T-helper 2 cell treated with Interferon-gamma antibody and Interleukin-4, amounts not matched to agents 100 ng/mL and 5 ng/mL, for 36 hours (primary cell): ENCODE data around the gene MCC. TPM values are rescaled to one million over a fixed set of nuclear protein-coding genes. Genes with fewer than 3 reads are reported as not detected.

Source experiments
- intact Hi-C: fragments of 100-400 bp; cut with micrococcal nuclease; formaldehyde crosslinking; loops from one replicate; pipeline ENCODE4 v1.15.1; 2023
- total RNA-seq: library from RNA; stranded (reverse); gene quantifications from 2 replicates; pipeline ENCODE4 v1.2.3, GENCODE V29; 2022

The MCC gene
- total RNA-seq, result 3.2 and 3.8 TPM in 2 replicates

DNA sequence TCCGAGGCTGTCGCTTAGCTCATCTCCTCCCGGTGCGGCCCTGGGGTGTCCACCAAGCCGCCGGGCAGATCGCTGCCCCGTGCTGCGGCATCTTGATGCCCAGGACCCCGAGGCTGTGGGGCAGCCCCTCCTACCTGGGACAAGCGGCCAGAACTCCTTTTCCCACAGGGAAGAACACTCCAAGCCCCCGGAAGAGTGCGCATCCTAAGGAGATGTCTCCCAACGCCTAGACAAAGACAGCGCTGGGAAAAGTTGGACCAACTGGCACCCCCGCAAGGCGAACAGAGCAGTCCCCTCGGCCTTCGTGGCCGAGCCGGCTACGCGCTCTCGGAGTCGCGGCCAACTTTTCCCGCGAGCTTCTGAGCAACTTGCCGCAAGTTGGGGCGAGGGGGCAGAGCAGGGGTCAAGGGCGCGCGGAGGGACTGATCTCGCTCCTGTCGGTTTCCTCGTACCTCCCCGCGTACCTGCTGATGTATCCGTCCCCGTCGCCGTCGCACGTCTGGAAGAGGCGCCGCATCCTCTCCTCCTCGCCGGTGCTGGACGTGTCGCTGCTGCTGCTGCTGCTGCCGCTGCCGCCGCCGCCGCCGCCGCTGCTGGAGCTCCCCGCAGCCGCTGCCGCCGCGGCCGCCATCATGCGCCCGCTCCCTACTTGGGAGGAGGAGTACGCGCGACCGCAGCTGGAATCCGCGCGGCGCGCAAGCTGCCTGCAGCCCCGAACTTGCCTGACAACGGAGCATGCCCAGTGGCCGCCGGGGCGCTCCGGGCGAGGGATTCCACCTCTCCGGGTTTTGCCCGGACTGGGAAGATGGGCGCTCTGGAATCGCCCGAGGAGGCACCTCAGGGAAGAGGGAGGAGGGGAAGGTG lies at the start of gene MCC:
Gene MCC (minus strand): TSS at position 673 of the 864 bp plus-strand sequence.
- intact Hi-C loops, result loop anchor here (2.0 to 10.0 kb wide), 2 partner anchors 23 to 113 kb away; no protein-coding TSS in a partner anchor

DNA sequence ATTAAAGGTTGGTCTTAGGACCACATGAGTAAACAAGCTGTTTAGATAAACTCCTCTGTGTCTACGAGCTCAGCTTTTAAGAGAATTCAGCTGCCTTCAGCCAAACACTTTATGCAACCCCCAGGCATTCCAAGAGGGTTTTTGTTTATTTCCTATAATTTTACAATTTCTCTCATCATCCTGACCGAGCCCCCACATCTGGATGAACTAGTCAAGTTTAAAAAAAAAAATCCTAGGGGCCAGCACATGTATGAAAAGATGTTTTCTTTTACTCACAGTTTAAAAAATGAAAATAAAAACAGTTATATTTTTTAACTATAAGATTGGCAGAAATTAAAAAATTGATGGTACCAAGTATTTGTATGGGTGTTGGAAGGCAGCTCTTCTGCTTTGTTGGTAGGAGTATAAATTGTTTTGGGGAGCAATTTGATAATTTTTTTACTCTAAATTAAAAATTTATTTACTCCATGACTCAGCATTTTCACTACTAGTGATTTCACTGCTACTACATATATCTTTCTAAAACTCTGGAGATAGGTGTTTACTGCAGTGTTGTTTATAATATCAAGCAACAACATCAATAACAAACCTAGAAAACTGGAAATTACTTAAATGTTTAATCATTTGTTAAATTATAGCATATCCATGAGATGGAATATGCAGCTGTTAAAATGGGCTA lies 43.4 kb upstream of the MCC start:
- intact Hi-C loops, result no loop called here

DNA sequence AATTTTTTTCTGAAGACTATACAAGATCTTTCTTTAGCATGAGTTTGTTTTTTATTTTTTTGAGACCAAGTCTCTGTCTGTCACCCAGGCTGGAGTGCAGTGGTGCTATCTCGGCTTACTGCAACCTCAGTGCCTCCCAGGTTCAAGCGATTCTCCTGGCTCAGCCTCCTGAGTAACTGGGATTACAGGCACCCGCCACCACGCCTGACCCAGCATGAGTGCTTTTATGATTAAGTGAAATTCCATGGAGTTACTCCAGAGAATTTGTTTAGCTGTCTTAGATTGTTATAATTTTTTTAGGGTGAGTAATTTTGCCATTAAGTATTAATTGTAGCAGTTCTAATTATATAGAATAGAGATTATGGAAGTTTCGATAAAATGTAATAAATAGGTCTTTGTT lies 39.5 kb upstream of the MCC start:
- intact Hi-C loops, result no loop called here

DNA sequence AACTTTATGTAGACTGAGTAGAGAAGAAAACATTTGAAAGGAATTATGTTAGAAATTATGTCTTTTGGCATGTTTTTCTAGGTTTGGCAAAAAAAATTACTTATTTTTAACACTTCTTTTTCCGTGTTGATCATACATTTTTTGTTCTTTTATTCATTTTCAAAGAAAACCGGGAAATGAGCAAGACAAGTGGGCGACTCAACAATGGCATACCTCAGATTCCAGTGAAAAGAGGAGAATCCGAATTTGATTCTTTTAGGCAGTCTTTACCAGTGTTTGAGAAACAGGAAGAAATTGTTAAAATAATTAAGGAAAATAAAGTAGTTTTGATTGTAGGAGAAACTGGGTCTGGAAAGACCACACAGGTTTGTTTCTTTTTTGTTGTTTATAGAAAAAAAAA lies 38.2 kb upstream of the MCC start:
- intact Hi-C loops, result no loop called here

DNA sequence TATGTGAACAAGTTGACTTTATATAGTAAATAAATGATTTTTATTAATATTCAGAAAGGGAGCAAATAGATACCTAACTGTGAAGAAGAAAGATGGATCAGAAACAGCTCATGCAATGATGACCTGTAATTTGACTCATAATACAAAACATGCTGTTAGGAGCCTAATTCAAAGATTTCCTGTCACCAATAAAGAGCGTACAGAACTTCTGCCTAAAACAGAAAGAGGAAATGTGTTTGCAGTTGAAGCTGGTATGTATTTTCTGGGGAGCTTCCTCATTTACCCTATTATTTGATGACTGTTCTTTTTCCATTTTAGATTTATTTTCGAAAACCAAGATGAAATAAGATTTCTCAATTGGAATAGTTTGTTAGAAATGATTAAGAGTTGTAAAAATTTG lies 36.7 kb upstream of the MCC start:
- intact Hi-C loops, result no loop called here

DNA sequence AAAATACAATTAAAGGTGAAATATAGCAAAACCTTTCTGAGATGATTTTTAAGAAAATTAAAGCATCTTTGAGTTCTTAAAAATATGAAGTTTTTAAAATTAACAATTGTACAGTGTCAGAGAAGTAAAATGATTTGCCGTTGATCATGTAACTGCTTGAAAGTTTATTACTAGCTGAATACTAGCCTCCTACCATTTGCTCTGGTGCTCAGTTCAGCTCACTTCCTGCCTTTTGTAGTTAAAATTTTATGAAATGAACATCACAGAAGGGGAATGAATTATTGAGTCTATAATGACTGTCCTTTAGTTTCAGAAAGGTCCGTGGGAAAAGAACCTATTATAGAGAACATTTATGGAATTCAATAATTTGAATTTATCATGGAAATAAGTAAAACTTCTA lies 34.9 kb upstream of the MCC start:
- intact Hi-C loops, result no loop called here

DNA sequence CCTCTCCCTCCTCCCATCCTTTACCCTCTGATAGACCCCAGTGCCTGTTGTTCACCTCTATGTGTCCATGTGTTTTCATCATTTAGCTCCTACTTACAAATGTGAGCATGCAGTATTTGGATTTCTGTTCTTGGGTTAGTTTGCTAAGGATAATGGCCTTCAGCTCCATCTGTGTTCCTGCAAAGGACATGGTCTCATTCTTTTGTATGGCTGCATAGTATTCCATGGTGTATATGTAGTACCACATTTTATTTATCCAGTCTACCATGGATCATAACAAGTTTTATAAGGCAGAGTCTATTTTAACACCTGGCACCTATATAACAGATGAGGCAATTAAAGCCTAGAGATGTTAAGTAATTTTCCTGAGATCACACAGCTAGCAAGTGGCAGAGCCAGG lies 32.6 kb upstream of the MCC start:
- intact Hi-C loops, result no loop called here

DNA sequence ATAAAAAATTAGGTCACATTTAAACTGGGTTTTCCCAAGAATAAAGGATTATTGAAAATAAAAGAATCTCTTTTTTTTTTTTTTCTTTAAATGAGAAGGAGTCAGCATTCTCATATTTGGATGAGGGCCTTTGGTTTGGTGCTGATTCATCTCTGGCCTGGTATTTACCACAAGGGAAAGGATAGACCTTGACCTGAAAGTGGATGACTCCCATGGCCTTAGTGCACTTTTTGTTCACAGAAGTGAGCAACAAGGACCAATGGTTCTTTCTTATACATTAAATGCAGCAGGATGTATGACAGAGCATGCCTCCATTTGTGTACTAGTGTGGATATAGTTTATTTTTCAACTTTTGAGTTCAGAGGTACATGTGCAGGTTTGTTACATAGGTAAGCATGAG lies 32.2 kb upstream of the MCC start:
- intact Hi-C loops, result no loop called here

DNA sequence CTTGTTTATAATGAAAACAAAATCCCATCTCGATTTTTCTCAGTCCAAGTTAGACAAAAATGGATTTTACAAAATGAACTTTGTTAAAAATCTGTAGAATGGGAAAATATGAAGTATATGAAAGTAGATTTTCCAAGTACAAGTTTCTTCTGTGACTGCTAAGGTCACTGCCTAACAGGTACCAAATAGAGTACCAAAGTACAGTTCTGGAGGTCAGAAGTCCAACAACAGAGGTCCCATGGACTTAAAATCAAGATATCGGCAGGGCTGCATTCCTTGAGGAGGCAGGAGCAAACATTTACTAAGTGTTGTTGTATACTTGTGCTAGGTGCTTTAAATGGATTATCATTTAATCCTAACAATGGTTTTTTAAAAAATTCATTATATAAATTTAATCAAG lies 31.2 kb upstream of the MCC start:
- intact Hi-C loops, result no loop called here

DNA sequence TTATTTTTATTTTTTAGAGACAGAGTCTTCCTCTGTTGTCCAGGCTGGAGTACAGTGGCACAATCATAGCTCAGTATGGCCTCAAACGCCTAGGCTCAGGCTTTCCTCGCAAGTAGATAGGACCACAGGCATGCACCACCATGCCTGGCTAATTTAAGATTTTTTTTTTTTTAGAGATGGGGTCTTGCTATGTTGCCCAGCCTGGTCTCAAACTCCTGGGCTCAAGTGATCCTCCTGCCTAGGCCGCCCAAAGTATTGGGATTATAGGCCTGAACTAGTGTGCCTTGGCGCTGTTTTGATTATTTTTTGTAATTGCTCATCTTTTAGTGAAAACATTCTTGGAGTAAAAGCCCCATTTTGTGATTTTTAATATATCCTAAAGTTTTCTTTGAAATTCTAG lies 30.6 kb upstream of the MCC start:
- intact Hi-C loops, result no loop called here

DNA sequence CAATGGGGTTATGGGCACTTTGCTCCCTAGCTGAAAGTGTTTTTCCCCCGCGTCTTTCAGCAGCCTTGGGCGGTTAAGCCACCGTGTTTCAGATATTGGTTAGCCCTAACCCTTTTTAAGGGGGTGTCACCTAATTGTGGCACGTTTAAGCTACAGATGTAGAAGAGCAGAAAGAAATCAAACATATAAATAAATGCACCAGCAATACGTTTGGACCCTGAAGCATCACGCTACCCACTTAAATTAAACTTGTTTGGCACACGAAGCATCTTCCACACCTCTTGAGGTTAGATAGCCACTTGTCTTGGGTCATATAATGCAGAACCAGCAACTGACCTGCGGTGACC lies 26.0 kb upstream of the MCC start:
- intact Hi-C loops, result loop anchor here (5.0 kb wide), 3 partner anchors 93 to 537 kb away; partner anchors contain the start of gene DCP2

DNA sequence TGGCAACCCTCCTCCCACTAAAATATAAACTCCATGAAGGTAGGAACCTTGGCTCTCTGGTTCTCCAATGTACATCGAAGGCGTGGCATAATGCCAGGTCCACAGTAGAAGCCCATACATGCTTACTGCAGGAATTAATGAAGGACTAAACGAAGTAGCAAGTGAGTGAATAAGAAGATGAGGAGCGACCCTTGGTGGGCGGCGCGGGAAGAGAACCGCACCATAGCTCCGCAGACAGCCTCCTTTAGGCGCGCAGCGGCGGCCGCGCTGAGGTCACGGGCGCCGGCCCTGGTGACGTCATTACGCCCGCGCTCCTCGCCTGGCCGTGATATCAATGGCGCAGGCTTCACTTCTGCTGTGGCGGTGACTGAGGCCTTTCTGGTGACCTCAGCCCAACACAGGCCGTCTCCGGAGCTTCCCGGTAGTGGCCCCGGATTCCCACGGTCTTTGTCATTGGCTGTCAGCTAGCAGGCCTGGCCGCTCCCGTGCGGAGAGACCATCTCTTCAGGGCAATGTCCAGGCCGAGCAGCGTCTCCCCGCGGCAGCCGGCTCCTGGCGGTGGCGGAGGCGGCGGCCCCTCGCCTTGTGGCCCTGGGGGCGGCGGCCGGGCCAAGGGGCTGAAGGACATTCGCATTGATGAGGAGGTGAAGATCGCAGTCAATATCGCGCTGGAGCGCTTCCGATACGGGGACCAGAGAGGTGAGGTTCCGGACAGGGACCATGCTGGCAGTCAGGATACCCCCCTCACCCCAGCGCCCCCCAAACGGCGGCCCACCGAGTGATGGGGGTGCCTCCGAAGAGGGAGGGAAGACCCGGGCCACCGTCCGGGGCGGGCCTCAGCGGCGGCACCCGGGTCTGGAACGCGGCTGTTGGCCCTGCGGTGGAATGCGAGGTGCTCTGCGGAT lies 25.4 kb upstream of the MCC start, which contains the start of gene YTHDC2:
Gene YTHDC2 (plus strand): TSS at position 311 of the 905 bp plus-strand sequence. CDS start 202 bp downstream, at position 513.
- intact Hi-C loops, result loop anchor here (1.0 to 5.0 kb wide), 7 partner anchors 94 to 591 kb away; partner anchors contain the start of genes DCP2 and REEP5

DNA sequence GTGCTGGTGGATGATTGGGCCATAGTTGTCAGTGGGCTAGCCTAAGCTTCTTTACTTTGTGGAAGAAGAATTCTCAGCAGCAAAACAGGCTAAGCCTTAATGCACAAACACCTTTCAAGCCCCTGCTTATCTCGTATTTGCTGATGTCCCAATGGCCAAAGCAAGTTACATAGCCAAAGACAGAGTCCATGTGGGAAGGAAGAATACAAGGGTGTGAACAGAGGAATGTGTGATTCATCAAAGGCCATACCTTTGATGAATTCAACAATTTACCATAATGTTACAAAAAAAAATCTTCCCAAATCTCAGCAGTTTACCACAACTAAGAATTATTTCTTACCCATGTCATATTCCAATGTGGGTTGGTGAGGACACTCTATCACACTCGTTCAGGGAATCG lies 24.1 kb upstream of the MCC start:
- intact Hi-C loops, result loop anchor here (2.0 to 5.0 kb wide), 5 partner anchors 95 to 590 kb away; partner anchors contain the start of genes DCP2 and REEP5

DNA sequence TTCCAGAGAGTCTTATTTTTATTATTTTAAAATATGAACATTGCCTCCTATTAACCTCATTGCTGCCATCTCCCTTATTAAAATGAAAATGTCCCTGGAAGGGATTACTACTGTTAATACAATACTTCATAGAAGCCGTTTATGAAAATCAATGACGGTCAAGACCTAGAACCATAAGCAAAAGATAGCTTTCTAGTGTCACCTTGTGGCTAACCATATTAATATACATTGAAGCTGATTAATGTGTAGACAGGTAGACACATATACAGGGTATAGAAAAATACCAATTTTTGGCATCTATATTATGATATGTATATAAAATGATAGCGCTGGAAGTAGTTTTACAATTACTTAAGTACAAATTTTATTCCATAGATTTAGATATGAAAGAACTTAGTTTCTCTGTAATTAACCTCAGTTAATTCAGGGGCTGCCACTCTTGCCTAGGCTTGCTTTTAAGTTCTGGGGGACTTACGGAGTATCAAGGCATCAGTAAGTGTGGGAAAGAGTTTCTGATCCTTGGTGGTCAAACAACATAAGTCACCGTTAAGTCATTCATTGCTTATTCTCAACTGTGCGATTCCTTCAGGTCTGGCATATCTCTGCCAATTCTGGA lies 22.7 kb upstream of the MCC start:
- intact Hi-C loops, result loop anchor here (2.0 to 5.0 kb wide), 4 partner anchors 22 to 534 kb away; partner anchors contain the start of genes DCP2 and MCC

DNA sequence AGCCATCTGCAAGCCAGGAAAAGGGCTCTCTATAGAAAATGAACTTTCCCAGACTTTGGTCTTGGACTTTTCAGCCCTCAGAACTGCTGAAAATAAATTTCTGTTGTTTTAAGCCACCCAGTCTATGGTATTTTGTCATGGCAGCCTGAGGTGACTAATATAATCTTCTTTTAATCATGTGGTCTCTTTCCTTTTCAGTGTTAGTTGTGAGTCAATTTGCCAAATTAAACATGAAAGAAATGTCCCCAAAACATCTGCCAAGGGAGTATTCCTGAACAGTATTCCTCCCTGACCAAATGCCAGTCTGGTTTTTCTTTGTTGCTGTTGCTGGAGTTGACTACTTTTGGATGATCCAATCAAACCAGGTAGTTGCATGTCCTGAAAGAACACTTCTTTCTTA lies 20.5 kb upstream of the MCC start:
- intact Hi-C loops, result no loop called here

DNA sequence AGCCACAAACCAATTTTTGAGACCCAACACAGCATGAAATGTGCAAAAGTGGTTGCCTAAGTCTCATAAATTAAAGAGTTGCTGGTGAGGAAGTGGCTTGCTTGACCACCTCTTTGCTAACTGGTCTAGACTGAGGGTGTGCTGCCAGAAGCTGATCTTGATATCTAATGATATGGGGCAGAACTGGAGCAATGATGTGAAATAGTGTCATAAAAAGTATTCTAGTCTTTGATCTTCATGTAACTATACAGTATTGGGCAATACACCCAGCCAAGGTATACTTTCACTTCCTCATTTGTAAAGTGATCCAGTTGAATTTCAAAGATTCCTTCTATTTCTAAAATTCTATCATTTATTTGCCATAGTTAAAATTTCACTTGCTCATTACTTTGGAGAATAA lies 19.3 kb upstream of the MCC start:
- intact Hi-C loops, result no loop called here

DNA sequence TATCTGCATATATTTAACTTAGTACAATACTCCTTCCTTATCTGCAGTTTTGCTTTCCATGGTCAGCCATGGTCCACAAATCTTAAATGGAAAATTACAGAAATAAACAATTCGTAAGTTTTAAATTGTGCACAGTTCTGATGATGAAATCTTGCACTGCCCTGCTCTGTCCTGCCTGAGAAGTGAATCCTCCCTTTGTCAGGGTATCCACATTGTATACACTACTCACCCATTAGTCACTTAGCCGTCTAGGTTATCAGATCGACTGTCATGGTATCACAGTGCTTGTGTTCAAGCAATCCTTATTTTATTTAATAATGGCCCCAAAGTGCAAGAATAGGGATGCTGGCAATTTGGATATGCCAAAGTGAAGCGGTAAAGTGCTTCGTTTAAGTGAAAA lies 16.9 kb upstream of the MCC start:
- intact Hi-C loops, result no loop called here

DNA sequence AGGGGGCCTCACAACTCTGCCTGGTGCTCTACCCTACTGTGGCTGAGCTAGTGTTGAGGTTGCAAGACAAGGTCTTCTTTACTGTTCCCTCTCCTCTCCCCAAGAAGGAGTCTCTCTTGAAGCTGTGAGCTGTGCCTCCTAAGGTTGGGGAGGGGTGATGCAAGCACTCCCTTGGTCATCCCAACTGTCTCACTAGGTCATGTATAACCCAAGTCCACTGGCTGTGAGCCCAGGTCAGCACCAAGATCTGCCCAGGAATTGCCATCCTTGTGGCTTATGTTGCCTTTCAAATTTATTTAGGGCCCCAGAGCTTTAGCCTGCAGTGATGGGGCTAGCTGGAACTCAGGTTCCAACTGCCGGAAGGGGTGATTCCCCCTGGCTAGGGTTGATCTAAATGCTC lies 14.9 kb upstream of the MCC start:
- intact Hi-C loops, result no loop called here

DNA sequence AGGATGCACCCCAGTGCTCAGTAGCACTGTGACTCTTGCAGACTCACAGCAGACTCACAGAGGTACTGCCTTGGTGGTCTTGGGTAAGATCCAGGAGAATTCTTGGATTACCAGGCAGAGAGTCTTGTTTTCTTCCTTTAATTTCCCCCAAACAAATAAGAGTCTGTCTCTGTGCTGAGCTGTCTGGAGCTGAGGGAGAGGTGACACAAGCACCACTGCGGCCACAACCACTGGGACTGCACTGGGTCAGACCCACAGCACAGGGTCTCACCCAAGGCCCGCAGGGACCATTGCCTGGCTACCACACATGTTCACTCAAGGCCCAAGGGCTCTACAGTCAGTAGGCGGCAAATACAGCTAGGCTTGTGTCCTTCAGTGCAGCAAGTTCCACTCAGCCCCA lies 13.8 kb upstream of the MCC start:
- intact Hi-C loops, result no loop called here

DNA sequence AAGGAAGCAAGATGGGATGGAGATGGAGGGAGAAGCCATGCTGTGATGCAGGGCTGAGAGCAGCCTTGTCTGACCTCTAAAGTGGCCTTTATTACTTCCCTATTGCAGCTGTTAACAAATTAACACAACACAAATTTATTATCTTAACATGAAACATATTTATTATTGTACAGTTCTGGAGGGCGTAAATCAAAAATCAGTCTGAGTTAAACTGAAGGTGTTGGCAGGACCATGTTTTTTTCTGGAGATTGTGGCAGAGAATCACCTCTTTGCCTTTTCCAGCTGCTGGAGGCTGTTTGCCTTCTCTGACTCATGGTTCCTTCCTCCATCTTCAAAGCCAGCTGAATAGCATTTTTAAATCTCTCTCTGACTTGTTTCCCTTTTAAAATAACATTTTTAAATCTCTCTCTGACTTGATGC lies 7.2 kb upstream of the MCC start:
- intact Hi-C loops, result no loop called here

DNA sequence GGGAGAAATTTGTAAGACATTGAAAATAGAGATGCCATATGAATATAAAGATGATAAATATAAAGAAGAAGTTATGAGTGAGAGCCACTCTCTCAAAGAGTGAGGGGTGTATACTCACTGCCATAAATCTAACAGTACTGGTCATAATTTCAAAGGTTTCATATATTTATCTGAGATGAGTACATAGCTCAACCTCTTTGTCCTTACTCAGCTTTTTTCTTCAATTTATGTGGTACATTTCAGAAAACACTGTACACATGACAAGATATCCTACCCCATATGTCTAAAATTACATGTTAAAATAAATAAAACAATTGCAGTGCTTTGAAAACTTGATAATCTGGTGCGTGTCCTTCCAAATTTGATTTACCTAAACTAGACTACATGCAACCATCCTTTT lies 5.2 kb upstream of the MCC start:
- intact Hi-C loops, result no loop called here
